GM12878 (cell line): Measurements from ENCODE around the gene CACTIN. TPM values are rescaled to one million over a fixed set of nuclear protein-coding genes. Genes with fewer than 3 reads are reported as not detected.

Source experiments
- ATAC-seq: fragments of 200-7000 bp; cut with Tn5 transposase; 3 replicates; pipeline ENCODE4 v1.9.1; 2020; ENCODE audit warnings: mild to moderate bottlenecking, moderate library complexity
- BruUV-seq: library from RNA; stranded (reverse); fragments of 400-500 nt; replicated peaks from 2 replicates; lab custom pipeline; 2021; lab: Mats Ljungman, UMichigan
- CTCF ChIA-PET: fragments of 300-600 bp; sonication (Branson Sonifier 250); formaldehyde crosslinking; extraction: SDS; loops from one replicate; lab custom pipeline; 2021; ENCODE audit warnings: inconsistent platforms; lab: Yijun Ruan, JAX
- POLR2A ChIA-PET: fragments of 350-600 bp; formaldehyde crosslinking; extraction: SDS; loops from one replicate; lab custom pipeline; 2021; ENCODE audit warnings: inconsistent platforms; lab: Charles Lee
- RAD21 ChIA-PET: fragments of 300-600 bp; sonication (Branson Sonifier 250); formaldehyde crosslinking; loops from one replicate; lab custom pipeline; 2023; ENCODE audit warnings: antibody characterized with exemption; ENCODE audit not compliant: unreplicated experiment; lab: Charles Lee
- SMC1A ChIA-PET: fragments of 300-600 bp; sonication (Branson Sonifier 250); formaldehyde crosslinking; loops from one replicate; lab custom pipeline; 2023; ENCODE audit not compliant: unreplicated experiment, uncharacterized antibody; lab: Charles Lee
- DNase-seq: peaks from one replicate; pipeline ENCODE4 v3.0.0-alpha.2; 2011; ENCODE audit warnings: low read depth, low spot score
- FAIRE-seq: peaks from 3 replicates; lab custom pipeline; 2011; peaks lifted over from hg19 to GRCh38; lab: Jason Lieb, UNC
- H2AFZ ChIP-seq: 2 replicates; pipeline ENCODE4 v1.6.0; 2011; ENCODE audit warnings: low read depth, low read length, control low read depth; ENCODE audit not compliant: control insufficient read depth
- H3K27ac ChIP-seq: 2 replicates; pipeline ENCODE4 v1.5.1; 2011; ENCODE audit warnings: control low read depth; ENCODE audit not compliant: control insufficient read depth, insufficient read depth
- H3K27me3 ChIP-seq, 2 experiments: replicated peaks in 1 of 2; 2 replicates each; pipeline versions ENCODE4 v1.6.0 to v1.6.1; 2011; ENCODE audit warnings: low read length in 1 of 2; ENCODE audit not compliant: control insufficient read depth in 2 of 2, insufficient read depth in 2 of 2
- H3K36me3 ChIP-seq, 2 experiments: 2 replicates each; pipeline ENCODE4 v1.5.1; 2011; ENCODE audit warnings: low read length in 1 of 2; ENCODE audit not compliant: control insufficient read depth in 2 of 2, insufficient read depth in 2 of 2
- H3K4me1 ChIP-seq: 2 replicates; pipeline ENCODE4 v1.6.1; 2011; ENCODE audit warnings: mild to moderate bottlenecking, low read length, moderate library complexity, mixed read lengths; ENCODE audit not compliant: control insufficient read depth, insufficient read depth
- H3K4me2 ChIP-seq: 2 replicates; pipeline ENCODE4 v1.6.0; 2011; ENCODE audit warnings: control low read depth; ENCODE audit not compliant: control insufficient read depth, insufficient read depth
- H3K4me3 ChIP-seq: fragments of 200-600 bp; sonication (generic); 2 replicates; pipeline ENCODE4 v1.5.1; 2016
- H3K79me2 ChIP-seq: 2 replicates; pipeline ENCODE4 v1.6.0; 2011; ENCODE audit warnings: low read length; ENCODE audit not compliant: control insufficient read depth, insufficient read depth
- H3K9ac ChIP-seq: 2 replicates; pipeline ENCODE4 v1.8.0; 2011; ENCODE audit warnings: low read length, control low read depth, mixed read lengths; ENCODE audit not compliant: control insufficient read depth, insufficient read depth
- H3K9me3 ChIP-seq: replicated peaks from 3 replicates; pipeline ENCODE4 v1.5.1; 2011; ENCODE audit warnings: mild to moderate bottlenecking, low read length; ENCODE audit not compliant: control insufficient read depth, insufficient read depth
- H4K20me1 ChIP-seq: 2 replicates; pipeline ENCODE4 v1.6.0; 2011; ENCODE audit not compliant: control insufficient read depth, insufficient read depth
- CHD1 ChIP-seq: IDR thresholded peaks from 2 replicates; pipeline ENCODE4 v1.6.1; 2012; ENCODE audit warnings: low read depth, low read length, improper control_type of control experiment
- CREB1 ChIP-seq: IDR thresholded peaks from 2 replicates; pipeline ENCODE4 v1.6.1; 2012; ENCODE audit warnings: low read depth, mild to moderate bottlenecking, inconsistent platforms
- GABPA ChIP-seq: IDR thresholded peaks from 2 replicates; pipeline ENCODE4 v1.6.1; 2014; ENCODE audit warnings: antibody characterized with exemption, low read depth, mild to moderate bottlenecking, inconsistent platforms
- MEF2B ChIP-seq: fragments of 450-650 bp; IDR thresholded peaks from 2 replicates; pipeline ENCODE4 v1.6.1; 2018; ENCODE audit warnings: mild to moderate bottlenecking, moderate library complexity; ENCODE audit not compliant: partially characterized antibody, poor library complexity, severe bottlenecking
- PML ChIP-seq: IDR thresholded peaks from 2 replicates; pipeline ENCODE4 v1.6.1; 2012; ENCODE audit warnings: low read length, inconsistent platforms
- POU2F2 ChIP-seq: IDR thresholded peaks from 3 replicates; pipeline ENCODE4 v1.6.1; 2011; ENCODE audit warnings: low read depth, mild to moderate bottlenecking, low read length, borderline replicate concordance
- RCOR1 ChIP-seq: conservative IDR thresholded peaks from 2 replicates; pipeline ENCODE4 v1.6.1; 2012; ENCODE audit warnings: low read depth, low read length, improper control_type of control experiment
- RELA ChIP-seq: fragments of 450-650 bp; IDR thresholded peaks from 2 replicates; pipeline ENCODE4 v1.8.0; 2014; ENCODE audit warnings: borderline replicate concordance; ENCODE audit not compliant: partially characterized antibody
- SREBF2 ChIP-seq: IDR thresholded peaks from 2 replicates; pipeline ENCODE4 v1.6.1; 2012; ENCODE audit warnings: mild to moderate bottlenecking, low read length
- STAT1 ChIP-seq: fragments of 450-650 bp; conservative IDR thresholded peaks from 2 replicates; pipeline ENCODE4 v1.6.1; 2014; ENCODE audit warnings: antibody characterized with exemption, mild to moderate bottlenecking
- ZNF24 ChIP-seq: fragments of 450-650 bp; IDR thresholded peaks from 2 replicates; pipeline ENCODE4 v1.6.1; 2017; ENCODE audit warnings: antibody characterized with exemption, mild to moderate bottlenecking
- ZZZ3 ChIP-seq: IDR thresholded peaks from 2 replicates; pipeline ENCODE4 v1.6.1; 2011; ENCODE audit warnings: low read depth; ENCODE audit not compliant: control insufficient read depth, insufficient read length
- WGBS: methylation state at CpG from one replicate; pipeline ENCODE4 v1.1.6; 2016; ENCODE audit warnings: low lambda C conversion rate; ENCODE audit not compliant: insufficient replicate concordance, insufficient coverage; ENCODE audit errors: missing lambda C conversion rate; 5-methylcytosine and 5-hydroxymethylcytosine counted together
- in situ Hi-C: fragments of 300-500 bp; cut with MboI; formaldehyde crosslinking; loops from 9 replicates; pipeline ENCODE4 v1.14.3; 2018; ENCODE audit warnings: mixed read lengths
- intact Hi-C: fragments of 100-400 bp; cut with micrococcal nuclease; formaldehyde crosslinking; loops from one replicate; pipeline ENCODE4 v1.14.2; 2022; ENCODE audit not compliant: unreplicated experiment
- polyA plus RNA-seq, 11 experiments: library from polyadenylated mRNA; depleted of rRNA in 4 of 11; unstranded in 6 of 11; stranded (reverse) in 5 of 11; fragments of >200 nt; fragmentation: Nextera tagmentation in 4 of 11; fragmentation: Illumina TruSeq in 1 of 11; extraction: Ambion mirVana in 4 of 11; extraction: Trizol in 1 of 11; gene quantifications; 1 replicate in 1 of 11; 2 replicates in 10 of 11; pipeline versions ENCODE4 v1.2.1 to v1.2.3, GENCODE V29; 2011 to 2016; ENCODE audit warnings: inconsistent platforms in 2 of 11, missing spikeins in 2 of 11, low read depth in 1 of 11
- total RNA-seq, 4 experiments: library from RNA; depleted of rRNA in 3 of 4; stranded (reverse); fragments of >200 nt in 3 of 4; fragmentation: Illumina TruSeq in 1 of 4; extraction: Trizol in 1 of 4; gene quantifications; 2 replicates each; pipeline versions ENCODE4 v1.2.1 to v1.2.3, GENCODE V29; 2013 to 2021
- TF ChIP-seq, protein P1 (sequence below): IDR thresholded peaks from 2 replicates; pipeline ENCODE4 v1.6.1; 2012; ENCODE audit warnings: improper control_type of control experiment, low read depth, low read length; ENCODE audit not compliant: insufficient replicate concordance
- TF ChIP-seq, protein P2 (sequence below): fragments of 450-650 bp; IDR thresholded peaks from 2 replicates; pipeline ENCODE4 v1.6.1; 2016; ENCODE audit warnings: mild to moderate bottlenecking, moderate library complexity, borderline replicate concordance
- TF ChIP-seq, protein P3 (sequence below): IDR thresholded peaks from 2 replicates; pipeline ENCODE4 v1.6.1; 2012; ENCODE audit warnings: low read depth, low read length, improper control_type of control experiment

The CACTIN gene
- total and polyA plus RNA-seq, 10 of the 15 experiments (the other 5 are each of a cell fraction or from before 2014, with no cell fraction given): 0.40 to 31.4 (median 12.5) TPM

DNA sequence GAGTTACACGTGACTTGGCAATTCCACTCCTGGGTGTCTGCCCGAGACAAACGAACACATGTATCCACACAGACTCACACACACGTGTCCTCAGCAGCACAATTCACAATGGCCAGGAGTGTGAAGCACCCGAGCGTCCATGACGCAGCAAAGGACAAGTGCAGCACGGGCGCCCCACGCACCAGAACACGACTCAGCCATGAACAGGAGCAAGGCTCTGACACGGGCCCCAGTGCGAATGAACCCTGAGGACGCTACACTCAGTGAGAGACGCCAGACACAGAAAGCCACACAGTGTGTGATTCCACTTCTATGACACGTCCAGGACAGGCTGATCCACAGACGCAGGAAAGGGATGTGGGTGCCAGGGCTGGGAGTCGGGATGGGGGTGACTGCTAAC lies 37.2 kb upstream of the CACTIN start:
- SMC1A ChIA-PET: no interaction called here
- peaks cover 0 to 6% of the 10 kb centered on the region in 2 experiments; a peak in 3 of 4 replicates for H3K36me3 ChIP-seq
- TF ChIP-seq, protein P1, sequence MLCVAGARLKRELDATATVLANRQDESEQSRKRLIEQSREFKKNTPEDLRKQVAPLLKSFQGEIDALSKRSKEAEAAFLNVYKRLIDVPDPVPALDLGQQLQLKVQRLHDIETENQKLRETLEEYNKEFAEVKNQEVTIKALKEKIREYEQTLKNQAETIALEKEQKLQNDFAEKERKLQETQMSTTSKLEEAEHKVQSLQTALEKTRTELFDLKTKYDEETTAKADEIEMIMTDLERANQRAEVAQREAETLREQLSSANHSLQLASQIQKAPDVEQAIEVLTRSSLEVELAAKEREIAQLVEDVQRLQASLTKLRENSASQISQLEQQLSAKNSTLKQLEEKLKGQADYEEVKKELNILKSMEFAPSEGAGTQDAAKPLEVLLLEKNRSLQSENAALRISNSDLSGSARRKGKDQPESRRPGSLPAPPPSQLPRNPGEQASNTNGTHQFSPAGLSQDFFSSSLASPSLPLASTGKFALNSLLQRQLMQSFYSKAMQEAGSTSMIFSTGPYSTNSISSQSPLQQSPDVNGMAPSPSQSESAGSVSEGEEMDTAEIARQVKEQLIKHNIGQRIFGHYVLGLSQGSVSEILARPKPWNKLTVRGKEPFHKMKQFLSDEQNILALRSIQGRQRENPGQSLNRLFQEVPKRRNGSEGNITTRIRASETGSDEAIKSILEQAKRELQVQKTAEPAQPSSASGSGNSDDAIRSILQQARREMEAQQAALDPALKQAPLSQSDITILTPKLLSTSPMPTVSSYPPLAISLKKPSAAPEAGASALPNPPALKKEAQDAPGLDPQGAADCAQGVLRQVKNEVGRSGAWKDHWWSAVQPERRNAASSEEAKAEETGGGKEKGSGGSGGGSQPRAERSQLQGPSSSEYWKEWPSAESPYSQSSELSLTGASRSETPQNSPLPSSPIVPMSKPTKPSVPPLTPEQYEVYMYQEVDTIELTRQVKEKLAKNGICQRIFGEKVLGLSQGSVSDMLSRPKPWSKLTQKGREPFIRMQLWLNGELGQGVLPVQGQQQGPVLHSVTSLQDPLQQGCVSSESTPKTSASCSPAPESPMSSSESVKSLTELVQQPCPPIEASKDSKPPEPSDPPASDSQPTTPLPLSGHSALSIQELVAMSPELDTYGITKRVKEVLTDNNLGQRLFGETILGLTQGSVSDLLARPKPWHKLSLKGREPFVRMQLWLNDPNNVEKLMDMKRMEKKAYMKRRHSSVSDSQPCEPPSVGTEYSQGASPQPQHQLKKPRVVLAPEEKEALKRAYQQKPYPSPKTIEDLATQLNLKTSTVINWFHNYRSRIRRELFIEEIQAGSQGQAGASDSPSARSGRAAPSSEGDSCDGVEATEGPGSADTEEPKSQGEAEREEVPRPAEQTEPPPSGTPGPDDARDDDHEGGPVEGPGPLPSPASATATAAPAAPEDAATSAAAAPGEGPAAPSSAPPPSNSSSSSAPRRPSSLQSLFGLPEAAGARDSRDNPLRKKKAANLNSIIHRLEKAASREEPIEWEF: no peak
- TF ChIP-seq, protein P2, sequence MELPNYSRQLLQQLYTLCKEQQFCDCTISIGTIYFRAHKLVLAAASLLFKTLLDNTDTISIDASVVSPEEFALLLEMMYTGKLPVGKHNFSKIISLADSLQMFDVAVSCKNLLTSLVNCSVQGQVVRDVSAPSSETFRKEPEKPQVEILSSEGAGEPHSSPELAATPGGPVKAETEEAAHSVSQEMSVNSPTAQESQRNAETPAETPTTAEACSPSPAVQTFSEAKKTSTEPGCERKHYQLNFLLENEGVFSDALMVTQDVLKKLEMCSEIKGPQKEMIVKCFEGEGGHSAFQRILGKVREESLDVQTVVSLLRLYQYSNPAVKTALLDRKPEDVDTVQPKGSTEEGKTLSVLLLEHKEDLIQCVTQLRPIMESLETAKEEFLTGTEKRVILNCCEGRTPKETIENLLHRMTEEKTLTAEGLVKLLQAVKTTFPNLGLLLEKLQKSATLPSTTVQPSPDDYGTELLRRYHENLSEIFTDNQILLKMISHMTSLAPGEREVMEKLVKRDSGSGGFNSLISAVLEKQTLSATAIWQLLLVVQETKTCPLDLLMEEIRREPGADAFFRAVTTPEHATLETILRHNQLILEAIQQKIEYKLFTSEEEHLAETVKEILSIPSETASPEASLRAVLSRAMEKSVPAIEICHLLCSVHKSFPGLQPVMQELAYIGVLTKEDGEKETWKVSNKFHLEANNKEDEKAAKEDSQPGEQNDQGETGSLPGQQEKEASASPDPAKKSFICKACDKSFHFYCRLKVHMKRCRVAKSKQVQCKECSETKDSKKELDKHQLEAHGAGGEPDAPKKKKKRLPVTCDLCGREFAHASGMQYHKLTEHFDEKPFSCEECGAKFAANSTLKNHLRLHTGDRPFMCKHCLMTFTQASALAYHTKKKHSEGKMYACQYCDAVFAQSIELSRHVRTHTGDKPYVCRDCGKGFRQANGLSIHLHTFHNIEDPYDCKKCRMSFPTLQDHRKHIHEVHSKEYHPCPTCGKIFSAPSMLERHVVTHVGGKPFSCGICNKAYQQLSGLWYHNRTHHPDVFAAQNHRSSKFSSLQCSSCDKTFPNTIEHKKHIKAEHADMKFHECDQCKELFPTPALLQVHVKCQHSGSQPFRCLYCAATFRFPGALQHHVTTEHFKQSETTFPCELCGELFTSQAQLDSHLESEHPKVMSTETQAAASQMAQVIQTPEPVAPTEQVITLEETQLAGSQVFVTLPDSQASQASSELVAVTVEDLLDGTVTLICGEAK: no peak
- TF ChIP-seq RELA: no peak
- TF ChIP-seq MEF2B: no peak
- no peak for TF ChIP-seq SREBF2
- no peak for TF ChIP-seq RCOR1
- no peak for TF ChIP-seq STAT1
- TF ChIP-seq PML: no peak
- no peak for TF ChIP-seq CHD1
- TF ChIP-seq GABPA: no peak
- TF ChIP-seq CREB1: no peak
- TF ChIP-seq, protein P3, sequence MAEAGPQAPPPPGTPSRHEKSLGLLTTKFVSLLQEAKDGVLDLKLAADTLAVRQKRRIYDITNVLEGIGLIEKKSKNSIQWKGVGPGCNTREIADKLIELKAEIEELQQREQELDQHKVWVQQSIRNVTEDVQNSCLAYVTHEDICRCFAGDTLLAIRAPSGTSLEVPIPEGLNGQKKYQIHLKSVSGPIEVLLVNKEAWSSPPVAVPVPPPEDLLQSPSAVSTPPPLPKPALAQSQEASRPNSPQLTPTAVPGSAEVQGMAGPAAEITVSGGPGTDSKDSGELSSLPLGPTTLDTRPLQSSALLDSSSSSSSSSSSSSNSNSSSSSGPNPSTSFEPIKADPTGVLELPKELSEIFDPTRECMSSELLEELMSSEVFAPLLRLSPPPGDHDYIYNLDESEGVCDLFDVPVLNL: no peak
- no peak for TF ChIP-seq ZZZ3
- TF ChIP-seq POU2F2: no peak
- no peak for TF ChIP-seq ZNF24

More for the DNA sequence above, 37.2 kb upstream of the CACTIN start:
- intact Hi-C loops: no loop called here
- ChIA-PET RAD21 (no interaction called here), POLR2A (no interaction called here), CTCF (interaction anchor here (3.5 to 3.8 kb wide), 2 partner anchors 35 to 39 kb away, joined by 15 to 22 read pairs; partner anchors contain the start of gene PIP5K1C)
- in situ Hi-C loops: loop anchor here (5.0 to 10.0 kb wide), 2 partner anchors 38 to 541 kb away; partner anchors contain the start of gene PIP5K1C
- WGBS: 90% methylated on average over 18 of the region's 18 CpGs
- no peak overlapping the region for H3K9ac ChIP-seq
- H3K79me2 ChIP-seq: no peaks in the 10 kb centered on the region
- no TSS peak for BruUV-seq
- ATAC-seq: no peak
- H2AFZ ChIP-seq: no peak overlapping the region
- H4K20me1 ChIP-seq: no peaks in the 10 kb centered on the region
- H3K27ac ChIP-seq: no peak overlapping the region
- no peaks in the 10 kb centered on the region; the same call in 2 of the 3 replicates for H3K9me3 ChIP-seq
- no peak overlapping the region for H3K4me3 ChIP-seq
- H3K4me1 ChIP-seq: peaks cover 11% of the 10 kb centered on the region
- H3K4me2 ChIP-seq: no peak overlapping the region
- DNase-seq: no peak
- no peaks in the 10 kb centered on the region for H3K27me3 ChIP-seq
- no peak for FAIRE-seq
